Gastrocnemius medialis (tissue), 4 donors: ENCODE results near the gene JCHAIN.

Source experiments
- CTCF ChIP-seq, 5 experiments: fragments of 450-650 bp in 3 of 5; fragments of 200-600 bp in 2 of 5; sonication (generic) in 2 of 5; IDR thresholded peaks in 4 of 5; conservative IDR thresholded peaks in 1 of 5; 1 replicate in 4 of 5; 2 replicates in 1 of 5; pipeline ENCODE4 v1.5.1; 2016 to 2019; ENCODE audit warnings: antibody characterized with exemption in 5 of 5, mild to moderate bottlenecking in 3 of 5, moderate library complexity in 3 of 5
- POLR2A ChIP-seq, 2 donors: fragments of 450-650 bp; IDR thresholded peaks; one replicate each; pipeline ENCODE4 v1.6.1; 2017; ENCODE audit warnings: antibody characterized with exemption in 2 of 2, mild to moderate bottlenecking in 2 of 2, moderate library complexity in 2 of 2

GRCh38 chr4:70680934-70681333 lies 14.6 kb upstream of the JCHAIN start:
- TF ChIP-seq CTCF (IDR thresholded peaks at IDR 0.05 in 4 of 5, conservative IDR thresholded peaks at IDR 0.05 in 1 of 5) (no peak), POLR2A (IDR thresholded peaks at IDR 0.05) (no peak)
